Measurements from ENCODE around the gene DYRK3. TPM values are rescaled to one million over a fixed set of nuclear protein-coding genes. Genes with fewer than 3 reads are reported as not detected.

The DYRK3 gene
- total and polyA plus RNA-seq, 2 of the 8 experiments (the other 6 are each of a cell fraction or from before 2014, with no cell fraction given) = 2.1 to 8.5 TPM

GRCh38 chr1:206600527-206600926, 34.8 kb upstream of the DYRK3 start (continued):
- no peak for TF ChIP-seq ATF3 (IDR thresholded peaks at IDR 0.05; ENCODE audit: insufficient read depth, low read depth, low read length)
- no peak for TF ChIP-seq CBX5 (IDR thresholded peaks at IDR 0.05; ENCODE audit: low read depth, low read length)
- TF ChIP-seq, protein P1, sequence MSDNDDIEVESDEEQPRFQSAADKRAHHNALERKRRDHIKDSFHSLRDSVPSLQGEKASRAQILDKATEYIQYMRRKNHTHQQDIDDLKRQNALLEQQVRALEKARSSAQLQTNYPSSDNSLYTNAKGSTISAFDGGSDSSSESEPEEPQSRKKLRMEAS (IDR thresholded peaks at IDR 0.05) = no peak
- no peak for TF ChIP-seq NRF1 (IDR thresholded peaks at IDR 0.05; ENCODE audit: low read depth, low read length)

Data from H1 (cell line).